ENCODE results near the gene LRRTM2.
A peak's percentile ranks its signal among the peaks of the same experiment; 100 is the strongest.

Gene LRRTM2

GRCh38 chr5:138853132-138853531 is 22.0 kb downstream of the LRRTM2 start:
- TF ChIP-seq CTCF (conservative IDR thresholded peaks at IDR 0.05; ENCODE audit: low read depth, low read length) = no peak
- no peak for DNase-seq (ENCODE audit: low read depth)
- H3K4me3 ChIP-seq (ENCODE audit: low read length) = no peak overlapping the region

GRCh38 chr5:138850865-138851435 is 24.2 kb downstream of the LRRTM2 start:
- no peak for TF ChIP-seq CTCF (conservative IDR thresholded peaks at IDR 0.05; ENCODE audit: low read depth, low read length)
- DNase-seq (ENCODE audit: low read depth) = no peak
- H3K4me3 ChIP-seq (ENCODE audit: low read length) = no peak overlapping the region

GRCh38 chr5:138849882-138850281 is 25.3 kb downstream of the LRRTM2 start:
- no peak overlapping the region for H3K4me3 ChIP-seq (ENCODE audit: low read length)
- DNase-seq (ENCODE audit: low read depth) = no peak
- TF ChIP-seq CTCF (conservative IDR thresholded peaks at IDR 0.05; ENCODE audit: low read depth, low read length) = no peak

GRCh38 chr5:138849439-138849838 is 25.7 kb downstream of the LRRTM2 start:
- no peak for TF ChIP-seq CTCF (conservative IDR thresholded peaks at IDR 0.05; ENCODE audit: low read depth, low read length)
- DNase-seq (ENCODE audit: low read depth) = no peak
- H3K4me3 ChIP-seq (ENCODE audit: low read length) = no peak overlapping the region

GRCh38 chr5:138844812-138845513 is 30.2 kb downstream of the LRRTM2 start:
- no peak for TF ChIP-seq CTCF (conservative IDR thresholded peaks at IDR 0.05; ENCODE audit: low read depth, low read length)
- H3K4me3 ChIP-seq (ENCODE audit: low read length) = no peak overlapping the region
- DNase-seq (ENCODE audit: low read depth) = peak; percentile 46

GRCh38 chr5:138844125-138844461 is 31.0 kb downstream of the LRRTM2 start:
- no peak for TF ChIP-seq CTCF (conservative IDR thresholded peaks at IDR 0.05; ENCODE audit: low read depth, low read length)
- no peak overlapping the region for H3K4me3 ChIP-seq (ENCODE audit: low read length)
- DNase-seq (ENCODE audit: low read depth) = no peak

All from retinal pigment epithelial cell (primary cell).